ENCODE measurements around the gene PCDHGB6. TPM values are rescaled to one million over a fixed set of nuclear protein-coding genes. Genes with fewer than 3 reads are reported as not detected.

The PCDHGB6 gene
- total RNA-seq, 1 experiment from 2014 or later, result 0.22 TPM

DNA sequence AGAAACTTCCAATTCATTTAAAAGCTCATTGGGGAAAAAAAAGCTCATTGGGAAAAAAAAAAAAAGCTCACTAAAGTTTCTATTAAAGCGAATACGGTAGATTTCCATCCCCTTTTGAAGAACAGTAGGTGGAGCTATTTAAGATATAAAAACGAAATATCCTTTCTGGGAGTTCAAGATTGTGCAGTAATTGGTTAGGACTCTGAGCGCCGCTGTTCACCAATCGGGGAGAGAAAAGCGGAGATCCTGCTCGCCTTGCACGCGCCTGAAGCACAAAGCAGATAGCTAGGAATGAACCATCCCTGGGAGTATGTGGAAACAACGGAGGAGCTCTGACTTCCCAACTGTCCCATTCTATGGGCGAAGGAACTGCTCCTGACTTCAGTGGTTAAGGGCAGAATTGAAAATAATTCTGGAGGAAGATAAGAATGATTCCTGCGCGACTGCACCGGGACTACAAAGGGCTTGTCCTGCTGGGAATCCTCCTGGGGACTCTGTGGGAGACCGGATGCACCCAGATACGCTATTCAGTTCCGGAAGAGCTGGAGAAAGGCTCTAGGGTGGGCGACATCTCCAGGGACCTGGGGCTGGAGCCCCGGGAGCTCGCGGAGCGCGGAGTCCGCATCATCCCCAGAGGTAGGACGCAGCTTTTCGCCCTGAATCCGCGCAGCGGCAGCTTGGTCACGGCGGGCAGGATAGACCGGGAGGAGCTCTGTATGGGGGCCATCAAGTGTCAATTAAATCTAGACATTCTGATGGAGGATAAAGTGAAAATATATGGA is 22.7 kb downstream of the PCDHGB6 start, which contains the start of gene PCDHGA12:
Gene PCDHGA12, plus strand, starts transcription at position 176 of the 782 bp plus-strand sequence. Its CDS starts 253 bp downstream, at position 429.
- ATAC-seq (no peak), DNase-seq (ENCODE audit: low read depth, low spot score) (no peak)
- POLR2A ChIA-PET, result no interaction called here
- H3K27ac ChIP-seq (ENCODE audit: low read depth, low read length), result no peak within 1 kb of the TSS
- RAD21 ChIA-PET (ENCODE audit: low non-redundant PET in 1 of 2, low total read pairs in 2 of 2, uncharacterized antibody in 2 of 2, unreplicated experiment in 2 of 2), result no interaction called here
- H3K4me3 ChIP-seq (replicated peaks in 1 of 2; ENCODE audit: low read depth in 1 of 2, low read length in 2 of 2), result no peak within 1 kb of the TSS
- no TSS peak for BruUV-seq (replicated peaks)
- no peaks in the 10 kb centered on the region for H3K36me3 ChIP-seq (ENCODE audit: control insufficient read depth in 1 of 2, insufficient read depth in 2 of 2, low read length in 2 of 2)
- H3K4me1 ChIP-seq (ENCODE audit: control insufficient read depth in 1 of 2, insufficient read depth in 2 of 2, low read length in 2 of 2), result no peaks in the 10 kb centered on the region
- H3K9ac ChIP-seq (ENCODE audit: low read length), result no peak within 1 kb of the TSS
- TF ChIP-seq POLR2AphosphoS5 (IDR thresholded peaks at IDR 0.05; ENCODE audit: low read depth, low read length) (no peak), SIN3A (IDR thresholded peaks at IDR 0.05; ENCODE audit: low read depth) (no peak), POLR2A (IDR thresholded peaks at IDR 0.05; ENCODE audit: borderline replicate concordance, extremely low read depth, insufficient read depth, insufficient read length) (no peak), JUND (IDR thresholded peaks at IDR 0.05) (no peak), ELF1 (IDR thresholded peaks at IDR 0.05; ENCODE audit: borderline replicate concordance, low read depth) (no peak), EZH2 (IDR thresholded peaks at IDR 0.05) (no peak), ZFX (IDR thresholded peaks at IDR 0.05) (no peak), TCF7L2 (IDR thresholded peaks at IDR 0.05; ENCODE audit: borderline replicate concordance, extremely low read depth, insufficient read depth, insufficient read length) (no peak), CEBPB (IDR thresholded peaks at IDR 0.05; ENCODE audit: low read depth) (no peak), SRF (IDR thresholded peaks at IDR 0.05; ENCODE audit: low read depth) (no peak), FOSL1 (IDR thresholded peaks at IDR 0.05; ENCODE audit: low read depth) (no peak), RAD21 (IDR thresholded peaks at IDR 0.05; ENCODE audit: low read depth) (0 out of 2 replicates have a peak, but pooled peaks have one; percentile 15), CBX3 (IDR thresholded peaks at IDR 0.05; ENCODE audit: low read depth) (no peak)
- TF ChIP-seq, protein P1, sequence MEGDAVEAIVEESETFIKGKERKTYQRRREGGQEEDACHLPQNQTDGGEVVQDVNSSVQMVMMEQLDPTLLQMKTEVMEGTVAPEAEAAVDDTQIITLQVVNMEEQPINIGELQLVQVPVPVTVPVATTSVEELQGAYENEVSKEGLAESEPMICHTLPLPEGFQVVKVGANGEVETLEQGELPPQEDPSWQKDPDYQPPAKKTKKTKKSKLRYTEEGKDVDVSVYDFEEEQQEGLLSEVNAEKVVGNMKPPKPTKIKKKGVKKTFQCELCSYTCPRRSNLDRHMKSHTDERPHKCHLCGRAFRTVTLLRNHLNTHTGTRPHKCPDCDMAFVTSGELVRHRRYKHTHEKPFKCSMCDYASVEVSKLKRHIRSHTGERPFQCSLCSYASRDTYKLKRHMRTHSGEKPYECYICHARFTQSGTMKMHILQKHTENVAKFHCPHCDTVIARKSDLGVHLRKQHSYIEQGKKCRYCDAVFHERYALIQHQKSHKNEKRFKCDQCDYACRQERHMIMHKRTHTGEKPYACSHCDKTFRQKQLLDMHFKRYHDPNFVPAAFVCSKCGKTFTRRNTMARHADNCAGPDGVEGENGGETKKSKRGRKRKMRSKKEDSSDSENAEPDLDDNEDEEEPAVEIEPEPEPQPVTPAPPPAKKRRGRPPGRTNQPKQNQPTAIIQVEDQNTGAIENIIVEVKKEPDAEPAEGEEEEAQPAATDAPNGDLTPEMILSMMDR (IDR thresholded peaks at IDR 0.05 in 2 of 3, conservative IDR thresholded peaks at IDR 0.05 in 1 of 3; ENCODE audit: borderline replicate concordance in 1 of 3, insufficient read depth in 1 of 3, low read depth in 2 of 3, low read length in 2 of 3), result peak in 1 of 3 experiments; percentile 44; a peak in 1 of 6 replicates
- TF ChIP-seq, protein P2, sequence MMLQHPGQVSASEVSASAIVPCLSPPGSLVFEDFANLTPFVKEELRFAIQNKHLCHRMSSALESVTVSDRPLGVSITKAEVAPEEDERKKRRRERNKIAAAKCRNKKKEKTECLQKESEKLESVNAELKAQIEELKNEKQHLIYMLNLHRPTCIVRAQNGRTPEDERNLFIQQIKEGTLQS (IDR thresholded peaks at IDR 0.05), result no peak
- no peak within 1 kb of the TSS for H3K4me2 ChIP-seq (ENCODE audit: low read length)
- H3K9me3 ChIP-seq (ENCODE audit: control insufficient read depth in 1 of 2, insufficient read depth in 1 of 2, low read depth in 1 of 2, low read length in 2 of 2), result peaks cover 0 to 8% of the 10 kb centered on the region in 2 experiments; a peak in 2 of 4 replicates
- H4K20me1 ChIP-seq (ENCODE audit: insufficient read depth), result no peaks in the 10 kb centered on the region
- H2AFZ ChIP-seq (ENCODE audit: low read depth, low read length, poor library complexity, severe bottlenecking), result no peak within 1 kb of the TSS
- no peaks in the 10 kb centered on the region for H3K79me2 ChIP-seq (ENCODE audit: insufficient read depth, low read length)
- H3K27me3 ChIP-seq (ENCODE audit: insufficient read depth, low read length), result no peaks in the 10 kb centered on the region
- no peaks in the 10 kb centered on the region for H3K9me2 ChIP-seq (ENCODE audit: insufficient read depth)
- intact Hi-C loops (cut with micrococcal nuclease), result no loop called here
- CTCF ChIA-PET, result interaction anchor here (0.9 to 1.7 kb wide), 5 partner anchors 9 to 133 kb away, joined by 3 to 7 read pairs (median 4); partner anchors contain the start of gene PCDHGA10

Measured in HCT116 (cell line).